H1 (cell line): ENCODE measurements around the gene NOL9.

ENCODE experiments used
- ATF2 ChIP-seq: IDR thresholded peaks from 2 replicates; pipeline ENCODE4 v1.6.1; 2012; ENCODE audit warnings: low read length, inconsistent platforms
- CHD2 ChIP-seq: IDR thresholded peaks from 2 replicates; pipeline ENCODE4 v1.6.1; 2012; ENCODE audit warnings: low read length, improper control_type of control experiment
- CTCF ChIP-seq, 3 experiments: IDR thresholded peaks; 1 replicate in 2 of 3; 2 replicates in 1 of 3; pipeline versions ENCODE4 v1.5.1 to v1.6.1; 2011; ENCODE audit warnings: low read length in 3 of 3, mild to moderate bottlenecking in 3 of 3, inconsistent platforms in 2 of 3, low read depth in 1 of 3, moderate library complexity in 1 of 3; ENCODE audit not compliant: insufficient read depth in 1 of 3; ENCODE audit errors: control extremely low read depth in 1 of 3
- EP300 ChIP-seq, 2 experiments: IDR thresholded peaks; 1 replicate in 1 of 2; 2 replicates in 1 of 2; pipeline ENCODE4 v1.6.1; 2011 to 2012; ENCODE audit warnings: low read depth in 2 of 2, low read length in 2 of 2, mild to moderate bottlenecking in 2 of 2, borderline replicate concordance in 1 of 2, inconsistent platforms in 1 of 2, moderate library complexity in 1 of 2
- FOSL1 ChIP-seq: IDR thresholded peaks from 2 replicates; pipeline ENCODE4 v1.6.1; 2011; ENCODE audit warnings: mild to moderate bottlenecking, low read depth, low read length, moderate library complexity; ENCODE audit not compliant: insufficient read depth
- HDAC6 ChIP-seq: IDR thresholded peaks from one replicate; pipeline ENCODE4 v1.7.1; 2012; ENCODE audit warnings: low read depth, mild to moderate bottlenecking, inconsistent platforms, low read length, moderate library complexity
- KDM1A ChIP-seq: fragments of 200-600, 300-600 bp; sonication (generic); IDR thresholded peaks from 2 replicates; pipeline ENCODE4 v1.7.1; 2016; ENCODE audit warnings: mild to moderate bottlenecking, low read length, borderline replicate concordance
- NANOG ChIP-seq: IDR thresholded peaks from 2 replicates; pipeline ENCODE4 v1.6.1; 2011; ENCODE audit warnings: low read length, low read depth, mild to moderate bottlenecking, inconsistent platforms; ENCODE audit not compliant: insufficient read depth, poor library complexity, severe bottlenecking
- POLR2A ChIP-seq, 2 experiments: IDR thresholded peaks; 1 replicate in 1 of 2; 2 replicates in 1 of 2; pipeline ENCODE4 v1.6.1; 2011; ENCODE audit warnings: low read depth in 2 of 2, low read length in 2 of 2, mild to moderate bottlenecking in 2 of 2; ENCODE audit errors: control extremely low read depth in 1 of 2
- SP1 ChIP-seq: IDR thresholded peaks from 2 replicates; pipeline ENCODE4 v1.6.1; 2011; ENCODE audit warnings: low read depth, low read length

- no peak for TF ChIP-seq CTCF (IDR thresholded peaks at IDR 0.05; ENCODE audit: control extremely low read depth in 1 of 3, insufficient read depth in 1 of 3, low read depth in 1 of 3, low read length in 3 of 3)
- TF ChIP-seq ATF2 = no peak
- no peak for TF ChIP-seq EP300 (IDR thresholded peaks at IDR 0.05; ENCODE audit: borderline replicate concordance in 1 of 2, low read depth in 2 of 2, low read length in 2 of 2)
- TF ChIP-seq POLR2A (IDR thresholded peaks at IDR 0.05; ENCODE audit: control extremely low read depth in 1 of 2, low read depth in 2 of 2, low read length in 2 of 2) = no peak
- TF ChIP-seq FOSL1 = no peak
- TF ChIP-seq HDAC6 = no peak
- TF ChIP-seq NANOG = no peak
- no peak for TF ChIP-seq CHD2
- no peak for TF ChIP-seq SP1
- no peak for TF ChIP-seq KDM1A
These were observed 71.1 kb downstream of the NOL9 start for GRCh38 chr1:6483017-6483760.
